BJ (cell line): ENCODE data around the gene PRSS27. TPM values are rescaled to one million over a fixed set of nuclear protein-coding genes. Genes with fewer than 3 reads are reported as not detected.

ENCODE experiments used
- CTCF ChIA-PET: fragments of 350-600 bp; formaldehyde crosslinking; extraction: SDS; loops from one replicate; lab custom pipeline; 2021; ENCODE audit warnings: antibody characterized with exemption, inconsistent platforms; lab: Yijun Ruan, JAX
- POLR2A ChIA-PET: fragments of 300-600 bp; sonication (Branson Sonifier 250); formaldehyde crosslinking; extraction: SDS; loops from one replicate; lab custom pipeline; 2021; ENCODE audit warnings: antibody characterized with exemption; lab: Charles Lee
- DNase-seq: peaks from one replicate; pipeline ENCODE4 v3.0.0-alpha.2; 2011; ENCODE audit warnings: low read depth
- H3K27me3 ChIP-seq: 2 replicates; pipeline ENCODE4 v1.6.0; 2011; ENCODE audit warnings: low read length; ENCODE audit not compliant: control insufficient read depth, insufficient read depth
- H3K36me3 ChIP-seq: 2 replicates; pipeline ENCODE4 v1.5.1; 2011; ENCODE audit warnings: low read length; ENCODE audit not compliant: control insufficient read depth, insufficient read depth
- H3K4me3 ChIP-seq: 2 replicates; pipeline ENCODE4 v1.5.1; 2011; ENCODE audit warnings: low read depth, mild to moderate bottlenecking, control low read depth, low read length
- CTCF ChIP-seq: IDR thresholded peaks from 2 replicates; pipeline ENCODE4 v1.5.1; 2011; ENCODE audit warnings: low read depth, mild to moderate bottlenecking, control low read depth, inconsistent platforms, low read length, moderate library complexity; ENCODE audit not compliant: insufficient read depth
- polyA plus RNA-seq: library from polyadenylated mRNA; depleted of rRNA; stranded (reverse); fragments of >200 nt; gene quantifications from 2 replicates; pipeline ENCODE4 v1.2.3, GENCODE V29; 2011

Gene PRSS27
- polyA plus RNA-seq, 1 experiment, result 0.97 TPM

DNA sequence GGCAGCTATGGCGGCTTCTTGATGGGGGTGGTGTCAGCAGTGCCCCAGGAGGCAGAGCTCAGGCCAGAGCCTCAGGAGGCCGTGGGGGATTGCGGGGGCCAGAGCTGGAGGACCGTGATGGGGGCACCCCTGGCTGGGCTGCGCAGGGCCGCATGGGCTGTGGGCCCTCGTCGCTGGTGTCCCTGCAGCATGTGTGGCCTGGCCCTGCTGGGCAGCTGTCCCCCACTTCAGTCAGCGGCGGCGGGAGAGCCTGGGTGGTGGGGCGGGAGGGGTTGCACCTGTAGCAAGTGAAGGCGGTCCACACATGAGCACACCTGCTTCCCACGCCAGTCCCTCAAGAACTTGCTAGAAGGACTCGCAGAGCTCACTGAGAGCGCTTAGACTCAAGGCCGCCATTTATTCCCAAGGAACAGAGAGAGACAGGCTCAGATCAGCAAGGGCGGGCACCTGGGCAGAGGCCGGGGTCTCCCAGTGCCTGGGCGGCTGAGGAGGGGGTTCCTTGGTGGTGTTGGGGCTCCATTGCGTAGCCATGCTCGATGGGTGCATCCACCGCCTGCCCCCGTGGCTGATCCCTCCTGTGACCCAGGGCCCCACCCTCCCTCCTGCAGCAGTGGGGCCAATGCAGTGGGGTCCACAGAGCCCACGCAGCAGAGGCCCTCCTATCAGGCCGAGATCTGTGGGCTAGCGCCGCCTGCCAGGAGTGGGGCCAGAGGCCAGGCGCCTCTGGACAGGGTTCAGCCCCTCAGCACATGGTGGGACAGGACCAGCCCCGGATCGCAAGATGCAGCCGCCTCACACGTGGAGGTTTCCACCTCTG lies 15.7 kb downstream of the PRSS27 start:
- H3K27me3 ChIP-seq, result no peaks in the 10 kb centered on the region
- ChIA-PET POLR2A (no interaction called here), CTCF (no interaction called here)
- H3K36me3 ChIP-seq, result peaks cover 32% of the 10 kb centered on the region
- no peak for TF ChIP-seq CTCF
- H3K4me3 ChIP-seq, result no peak overlapping the region
- no peak for DNase-seq

- Histone ChIP-seq H3K4me3 (no peak overlapping the region), H3K27me3 (no peaks in the 10 kb centered on the region), H3K36me3 (peaks cover 38% of the 10 kb centered on the region)
- no peak for DNase-seq
- ChIA-PET CTCF (interaction anchor here (0.5 kb wide), 1 partner anchor 217 kb away, joined by 3 read pairs; no protein-coding TSS in a partner anchor), POLR2A (no interaction called here)
- no peak for TF ChIP-seq CTCF
These were observed 16.9 kb downstream of the PRSS27 start for GRCh38 chr16:2702871-2703745.

- Histone ChIP-seq H3K36me3 (peaks cover 32% of the 10 kb centered on the region), H3K4me3 (no peak overlapping the region)
- CTCF ChIA-PET, result interaction anchor here (0.5 kb wide), 1 partner anchor 218 kb away, joined by 3 read pairs; no protein-coding TSS in a partner anchor
These were observed 17.6 kb downstream of the PRSS27 start for GRCh38 chr16:2702438-2702825.

GRCh38 chr16:2701713-2702437 lies 18.1 kb downstream of the PRSS27 start:
- Histone ChIP-seq H3K36me3 (peaks cover 36% of the 10 kb centered on the region), H3K27me3 (no peaks in the 10 kb centered on the region), H3K4me3 (no peak overlapping the region)
- CTCF ChIA-PET, result interaction anchor here (0.8 kb wide), 1 partner anchor 136 kb away, joined by 3 read pairs; no protein-coding TSS in a partner anchor
- POLR2A ChIA-PET, result no interaction called here
- DNase-seq, result no peak
- no peak for TF ChIP-seq CTCF

More at GRCh38 chr16:2702438-2702825, 17.6 kb downstream of the PRSS27 start:
- TF ChIP-seq CTCF, result no peak
- no peaks in the 10 kb centered on the region for H3K27me3 ChIP-seq
- DNase-seq, result no peak
- POLR2A ChIA-PET, result no interaction called here
